Stimulated activated naive B cell treated with anti-CD40 and anti-IgM and Interleukin-4, amounts not matched to agents 10 μg/mL and 1 μg/mL and 100 μg/mL, for 72 hours (primary cell): Measurements from ENCODE around the gene SLC13A1.
"Not testable (repeated sequence)": the region's sequence is repeated elsewhere in the genome, so short reads cannot be mapped to it uniquely, and the experiment has no call there.

ENCODE experiments used
- ATAC-seq, 2 donors: fragments of 150-1000 bp; cut with Tn5 transposase; replicated peaks; 2 replicates each; pipeline ENCODE4 v1.10.0; 2021; ENCODE audit warnings: moderate library complexity in 1 of 2
- DNase-seq: peaks from one replicate; pipeline ENCODE4 v3.0.0; 2021
- H3K27ac Mint-ChIP-seq: one replicate; pipeline ENCODE4 v1.8.0; 2022; ENCODE audit warnings: mild to moderate bottlenecking, mixed read lengths
- H3K27me3 Mint-ChIP-seq, 2 donors: one replicate each; pipeline ENCODE4 v1.8.0; 2022; ENCODE audit warnings: mixed read lengths in 2 of 2
- H3K36me3 Mint-ChIP-seq, 2 donors: one replicate each; pipeline ENCODE4 v1.8.0; 2022; ENCODE audit warnings: mixed read lengths in 2 of 2, mild to moderate bottlenecking in 1 of 2
- H3K4me1 Mint-ChIP-seq, 2 donors: one replicate each; pipeline ENCODE4 v1.8.0; 2022; ENCODE audit warnings: mixed read lengths in 2 of 2, mild to moderate bottlenecking in 1 of 2
- H3K4me3 Mint-ChIP-seq, 2 donors: one replicate each; pipeline ENCODE4 v1.8.0; 2022; ENCODE audit warnings: mild to moderate bottlenecking in 2 of 2, mixed read lengths in 2 of 2, moderate library complexity in 1 of 2
- H3K9me3 Mint-ChIP-seq, 2 donors: one replicate each; pipeline ENCODE4 v1.8.0; 2022; ENCODE audit warnings: mixed read lengths in 2 of 2, mild to moderate bottlenecking in 1 of 2

The SLC13A1 gene

DNA sequence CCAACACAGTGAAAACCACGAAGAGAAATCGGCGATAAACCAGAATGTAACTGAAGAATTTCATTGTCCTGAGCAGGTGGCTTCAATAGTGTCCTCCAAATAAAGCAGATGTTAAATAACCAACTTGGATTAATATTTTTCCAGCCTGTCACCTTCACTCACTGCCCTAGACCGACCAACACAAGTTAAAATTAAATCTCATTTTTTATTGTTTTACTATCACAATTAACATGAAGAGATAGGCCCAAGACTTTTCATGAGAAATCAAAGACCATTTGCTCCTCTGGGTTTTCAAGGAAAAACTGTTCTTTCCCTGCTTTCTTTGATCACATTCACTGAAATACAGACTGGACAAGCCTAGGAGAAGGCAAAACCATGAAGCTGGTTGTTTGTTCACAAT is at the start of gene SLC13A1:
Gene SLC13A1 (minus strand): TSS at position 87 of the 400 bp plus-strand sequence. CDS start 23 bp downstream, at position 64.
- no peaks in the 10 kb centered on the region for H3K4me1 Mint-ChIP-seq
- no peak within 1 kb of the TSS for H3K27ac Mint-ChIP-seq
- H3K4me3 Mint-ChIP-seq, result no peak within 1 kb of the TSS
- no peak for DNase-seq
- no peak for ATAC-seq
- H3K36me3 Mint-ChIP-seq, result no peaks in the 10 kb centered on the region
- H3K27me3 Mint-ChIP-seq, result no peaks in the 10 kb centered on the region
- no peaks in the 10 kb centered on the region for H3K9me3 Mint-ChIP-seq

- no peaks in the 10 kb centered on the region for H3K36me3 Mint-ChIP-seq
- H3K27ac Mint-ChIP-seq, result no peak overlapping the region
- ATAC-seq, result no peak
- no peak for DNase-seq
- H3K9me3 Mint-ChIP-seq, result no peaks in the 10 kb centered on the region
- no peaks in the 10 kb centered on the region for H3K27me3 Mint-ChIP-seq
- H3K4me1 Mint-ChIP-seq, result no peaks in the 10 kb centered on the region
- no peak overlapping the region for H3K4me3 Mint-ChIP-seq
Observed at GRCh38 chr7:123244768-123245167, 45.0 kb upstream of the SLC13A1 start.

DNA sequence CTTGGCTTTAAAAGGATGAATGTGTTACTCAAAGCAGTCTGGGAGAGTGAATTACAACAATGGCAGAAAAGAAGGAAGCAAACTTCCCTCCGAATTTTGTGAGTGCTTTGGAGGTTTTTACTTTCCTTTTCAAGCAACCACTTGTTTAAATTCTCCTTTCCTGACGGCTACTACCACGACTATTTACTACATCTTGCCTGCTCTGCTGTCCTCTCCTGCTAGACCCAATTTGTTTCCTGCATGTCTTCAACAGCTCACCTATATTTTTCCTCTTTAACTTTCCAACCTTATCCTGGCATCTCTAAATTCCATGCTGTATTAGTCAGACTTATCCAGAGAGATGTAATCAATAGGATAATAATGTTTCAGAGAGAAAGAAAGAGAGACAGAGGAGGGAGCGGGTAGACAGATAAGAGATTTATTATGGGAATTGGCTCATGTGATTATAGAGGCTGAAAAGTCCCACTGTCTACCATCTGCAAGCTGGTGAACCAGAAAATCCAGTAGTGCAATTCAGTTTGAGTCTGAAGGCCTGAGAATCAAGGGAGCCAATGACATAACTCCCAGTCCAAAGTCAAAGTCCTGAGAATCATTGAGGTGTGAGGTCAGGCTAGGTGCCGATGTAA is 42.8 kb upstream of the SLC13A1 start:
- no peak overlapping the region for H3K4me3 Mint-ChIP-seq
- no peaks in the 10 kb centered on the region for H3K36me3 Mint-ChIP-seq
- no peak overlapping the region for H3K27ac Mint-ChIP-seq
- no peaks in the 10 kb centered on the region for H3K4me1 Mint-ChIP-seq
- no peaks in the 10 kb centered on the region for H3K27me3 Mint-ChIP-seq
- ATAC-seq (no peak), DNase-seq (no peak)
- no peaks in the 10 kb centered on the region for H3K9me3 Mint-ChIP-seq

GRCh38 chr7:123241809-123242208 is 42.0 kb upstream of the SLC13A1 start:
- DNase-seq (no peak), ATAC-seq (no peak)
- H3K36me3 Mint-ChIP-seq, result no peaks in the 10 kb centered on the region
- H3K9me3 Mint-ChIP-seq, result no peaks in the 10 kb centered on the region
- H3K4me3 Mint-ChIP-seq, result no peak overlapping the region
- no peaks in the 10 kb centered on the region for H3K4me1 Mint-ChIP-seq
- no peaks in the 10 kb centered on the region for H3K27me3 Mint-ChIP-seq
- no peak overlapping the region for H3K27ac Mint-ChIP-seq

GRCh38 chr7:123231021-123232000 is 31.5 kb upstream of the SLC13A1 start:
- Mint-ChIP-seq H3K36me3 (no peaks in the 10 kb centered on the region), H3K9me3 (peaks cover 0 to 4% of the 10 kb centered on the region in 2 donors), H3K27ac (no peak overlapping the region), H3K27me3 (no peaks in the 10 kb centered on the region), H3K4me1 (no peaks in the 10 kb centered on the region), H3K4me3 (no peak overlapping the region)
- ATAC-seq (no peak), DNase-seq (no peak)

DNA sequence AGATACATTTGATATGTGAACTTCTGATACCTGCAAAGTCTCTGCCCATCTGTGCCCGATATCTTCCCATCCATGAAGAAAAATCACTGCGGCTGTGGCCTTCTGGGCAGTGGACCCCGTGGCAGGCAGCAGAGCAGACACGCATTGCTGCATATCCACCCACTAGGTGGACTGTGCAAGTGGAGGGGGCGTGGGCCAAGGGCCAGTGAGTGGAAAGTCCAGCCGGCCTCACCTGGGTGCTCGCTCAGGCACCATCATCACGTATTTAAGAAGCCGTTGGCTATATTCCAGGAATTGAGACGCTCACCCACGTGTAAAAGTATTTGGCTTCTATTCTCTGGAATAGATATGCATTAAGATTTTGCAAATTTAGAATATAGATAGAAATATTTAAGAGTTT is 30.8 kb upstream of the SLC13A1 start:
- Mint-ChIP-seq H3K4me3 (no peak overlapping the region), H3K27ac (no peak overlapping the region), H3K27me3 (no peaks in the 10 kb centered on the region), H3K9me3 (peaks cover 0 to 4% of the 10 kb centered on the region in 2 donors), H3K36me3 (no peaks in the 10 kb centered on the region), H3K4me1 (no peaks in the 10 kb centered on the region)
- ATAC-seq (no peak), DNase-seq (no peak)

GRCh38 chr7:123230147-123230546 is 30.4 kb upstream of the SLC13A1 start:
- H3K4me1 Mint-ChIP-seq, result no peaks in the 10 kb centered on the region
- peaks cover 0 to 7% of the 10 kb centered on the region in 2 donors for H3K9me3 Mint-ChIP-seq
- no peaks in the 10 kb centered on the region for H3K36me3 Mint-ChIP-seq
- no peak for ATAC-seq
- H3K4me3 Mint-ChIP-seq, result no peak overlapping the region
- H3K27me3 Mint-ChIP-seq, result no peaks in the 10 kb centered on the region
- no peak for DNase-seq
- no peak overlapping the region for H3K27ac Mint-ChIP-seq

DNA sequence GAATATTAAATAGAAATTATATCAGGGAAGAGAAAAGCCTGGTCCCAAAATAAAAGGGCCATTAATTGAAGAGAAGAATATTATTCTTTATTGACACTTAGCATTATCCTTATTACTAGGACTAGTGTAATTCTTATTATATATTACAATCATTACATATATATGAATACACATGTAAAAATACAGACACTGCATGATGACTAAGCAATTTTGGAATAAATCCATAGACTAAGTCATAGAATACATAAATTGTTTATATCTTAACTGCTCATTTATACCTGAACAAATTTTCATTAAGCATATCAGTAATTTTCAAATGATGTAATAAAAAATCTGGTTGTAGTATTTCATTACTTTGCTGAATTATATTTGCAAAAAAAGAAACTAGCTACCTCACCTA is 29.7 kb upstream of the SLC13A1 start:
- no peak overlapping the region for H3K4me3 Mint-ChIP-seq
- no peak overlapping the region for H3K27ac Mint-ChIP-seq
- ATAC-seq (no peak), DNase-seq (no peak)
- no peaks in the 10 kb centered on the region for H3K36me3 Mint-ChIP-seq
- H3K9me3 Mint-ChIP-seq, result peaks cover 0 to 7% of the 10 kb centered on the region in 2 donors
- no peaks in the 10 kb centered on the region for H3K4me1 Mint-ChIP-seq
- H3K27me3 Mint-ChIP-seq, result no peaks in the 10 kb centered on the region

DNA sequence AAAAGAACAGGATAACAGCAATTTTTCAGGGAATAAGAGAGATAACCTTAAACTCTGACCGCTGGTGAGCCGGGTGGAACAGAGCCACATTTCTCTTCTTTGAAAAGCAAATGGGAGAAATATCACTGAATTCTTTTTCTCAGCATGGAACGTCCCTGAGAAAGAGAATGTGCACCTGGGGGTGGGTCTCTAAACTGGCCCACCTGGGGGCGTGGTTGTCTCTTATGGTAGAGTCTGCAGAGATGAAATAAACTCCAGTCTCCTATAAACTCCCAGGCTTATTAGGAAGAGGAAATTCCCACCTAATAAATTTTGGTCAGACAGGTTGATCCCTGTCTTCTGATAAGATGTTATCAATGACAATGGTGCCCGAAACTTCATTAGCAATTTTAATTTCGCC is 27.9 kb upstream of the SLC13A1 start:
- not testable (repeated sequence) for DNase-seq, H3K4me3 Mint-ChIP-seq, H3K27ac Mint-ChIP-seq, H3K27me3 Mint-ChIP-seq, H3K36me3 Mint-ChIP-seq, ATAC-seq, H3K4me1 Mint-ChIP-seq
- peaks cover 10 to 11% of the 10 kb centered on the region in 2 donors for H3K9me3 Mint-ChIP-seq

DNA sequence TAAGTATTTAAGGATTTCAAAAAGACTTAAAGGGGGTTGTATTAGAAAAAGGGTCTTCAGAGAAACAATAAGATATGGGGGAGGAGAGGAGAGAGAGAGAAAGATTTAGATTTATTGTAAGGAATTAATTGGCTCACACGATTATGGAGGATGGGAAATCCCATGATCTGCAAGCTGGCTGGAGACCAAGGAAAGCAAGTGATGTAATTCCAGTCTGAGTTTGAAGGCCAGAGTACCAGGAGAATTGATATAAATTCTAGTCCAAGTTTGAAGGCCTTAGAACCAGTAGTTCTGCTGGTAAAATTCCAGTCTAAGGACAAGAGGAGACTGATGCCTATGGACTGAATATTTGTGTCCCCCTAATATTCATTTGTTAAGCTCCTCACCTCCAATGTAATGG is 20.6 kb upstream of the SLC13A1 start:
- Mint-ChIP-seq H3K4me3 (no peak overlapping the region), H3K9me3 (peaks cover 11 to 19% of the 10 kb centered on the region in 2 donors)

GRCh38 chr7:123218866-123219265 is 19.1 kb upstream of the SLC13A1 start:
- DNase-seq (no peak), ATAC-seq (no peak)
- Mint-ChIP-seq H3K27ac (no peak overlapping the region), H3K4me1 (no peaks in the 10 kb centered on the region), H3K4me3 (no peak overlapping the region), H3K27me3 (no peaks in the 10 kb centered on the region), H3K9me3 (peaks cover 15 to 16% of the 10 kb centered on the region in 2 donors), H3K36me3 (no peaks in the 10 kb centered on the region)

More for the DNA sequence above, 20.6 kb upstream of the SLC13A1 start:
- Mint-ChIP-seq H3K4me1 (no peaks in the 10 kb centered on the region), H3K27me3 (no peaks in the 10 kb centered on the region), H3K36me3 (no peaks in the 10 kb centered on the region), H3K27ac (no peak overlapping the region)
- ATAC-seq (no peak), DNase-seq (no peak)

- H3K4me1 Mint-ChIP-seq, result no peaks in the 10 kb centered on the region
- no peak overlapping the region for H3K27ac Mint-ChIP-seq
- DNase-seq, result no peak
- H3K27me3 Mint-ChIP-seq, result no peaks in the 10 kb centered on the region
- H3K36me3 Mint-ChIP-seq, result no peaks in the 10 kb centered on the region
- H3K9me3 Mint-ChIP-seq, result peaks cover 4 to 10% of the 10 kb centered on the region in 2 donors
- H3K4me3 Mint-ChIP-seq, result no peak overlapping the region
- no peak for ATAC-seq
Observed at GRCh38 chr7:123216825-123217224, 17.1 kb upstream of the SLC13A1 start.

GRCh38 chr7:123215350-123215749 is 15.6 kb upstream of the SLC13A1 start:
- H3K27ac Mint-ChIP-seq, result no peak overlapping the region
- H3K4me3 Mint-ChIP-seq, result no peak overlapping the region
- no peak for ATAC-seq
- DNase-seq, result no peak
- H3K9me3 Mint-ChIP-seq, result peaks cover 4 to 10% of the 10 kb centered on the region in 2 donors
- H3K36me3 Mint-ChIP-seq, result no peaks in the 10 kb centered on the region
- H3K4me1 Mint-ChIP-seq, result no peaks in the 10 kb centered on the region
- H3K27me3 Mint-ChIP-seq, result no peaks in the 10 kb centered on the region

- Mint-ChIP-seq H3K4me3 (no peak overlapping the region), H3K27ac (no peak overlapping the region), H3K9me3 (peaks cover 0 to 7% of the 10 kb centered on the region in 2 donors), H3K36me3 (no peaks in the 10 kb centered on the region), H3K4me1 (no peaks in the 10 kb centered on the region), H3K27me3 (no peaks in the 10 kb centered on the region)
- DNase-seq (no peak), ATAC-seq (no peak)
Observed at GRCh38 chr7:123211545-123211944, 11.8 kb upstream of the SLC13A1 start.

DNA sequence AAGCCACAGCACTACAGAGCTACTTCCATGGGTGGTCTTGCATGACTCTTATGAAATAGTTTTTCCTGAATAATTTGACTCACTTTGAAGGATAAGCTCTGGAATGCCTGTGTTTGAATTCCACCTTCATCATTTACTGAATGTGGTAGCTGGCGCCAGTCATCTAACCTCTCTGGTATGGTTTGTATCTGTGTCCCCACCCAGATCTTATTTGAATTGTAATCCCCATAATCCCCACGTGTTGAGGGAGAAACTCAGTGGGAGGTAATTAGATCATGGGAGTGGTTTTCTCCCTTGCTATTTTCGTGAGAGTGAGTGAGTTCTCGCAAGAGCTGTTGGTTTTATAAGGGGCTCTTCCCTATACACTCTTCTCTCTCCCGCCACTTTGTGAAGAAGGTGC is 11.2 kb upstream of the SLC13A1 start:
- DNase-seq (no peak), ATAC-seq (no peak)
- Mint-ChIP-seq H3K27ac (no peak overlapping the region), H3K4me1 (no peaks in the 10 kb centered on the region), H3K4me3 (no peak overlapping the region), H3K27me3 (no peaks in the 10 kb centered on the region), H3K36me3 (no peaks in the 10 kb centered on the region), H3K9me3 (peaks cover 0 to 7% of the 10 kb centered on the region in 2 donors)
